GM19395 (cell line): ENCODE measurements around the gene PARP16.

ENCODE experiments used
- ATAC-seq: cut with Tn5 transposase; IDR thresholded peaks from one replicate; pipeline ENCODE4 v1.9.1; 2021; ENCODE audit warnings: mild to moderate bottlenecking, moderate library complexity; ENCODE audit not compliant: unreplicated experiment

PARP16 gene

DNA sequence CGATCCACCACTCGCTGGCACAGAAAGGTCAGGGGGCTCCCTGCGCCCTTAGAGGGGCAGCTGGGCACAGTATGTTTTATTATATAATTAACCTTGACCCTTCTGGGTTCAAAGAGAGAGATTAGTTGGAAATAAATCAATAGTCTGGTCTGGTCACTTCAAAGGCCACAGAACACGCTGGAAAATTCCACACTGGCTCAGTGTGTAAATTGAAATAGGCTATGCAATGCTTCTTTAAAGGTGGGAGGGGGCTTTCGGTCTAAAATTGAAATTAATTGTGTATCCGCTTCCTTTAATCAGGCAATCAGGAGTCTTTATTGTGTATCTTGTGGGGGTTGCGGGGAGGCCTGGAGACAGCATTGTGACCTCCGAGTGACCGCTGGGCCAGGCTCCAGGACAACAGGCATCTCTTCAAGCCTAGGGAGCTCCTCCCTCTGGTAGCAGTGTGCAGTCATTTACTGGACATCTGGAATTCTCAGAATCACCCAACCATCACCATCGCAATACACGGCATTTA, 25.8 kb upstream of the PARP16 start:
- no peak for ATAC-seq

DNA sequence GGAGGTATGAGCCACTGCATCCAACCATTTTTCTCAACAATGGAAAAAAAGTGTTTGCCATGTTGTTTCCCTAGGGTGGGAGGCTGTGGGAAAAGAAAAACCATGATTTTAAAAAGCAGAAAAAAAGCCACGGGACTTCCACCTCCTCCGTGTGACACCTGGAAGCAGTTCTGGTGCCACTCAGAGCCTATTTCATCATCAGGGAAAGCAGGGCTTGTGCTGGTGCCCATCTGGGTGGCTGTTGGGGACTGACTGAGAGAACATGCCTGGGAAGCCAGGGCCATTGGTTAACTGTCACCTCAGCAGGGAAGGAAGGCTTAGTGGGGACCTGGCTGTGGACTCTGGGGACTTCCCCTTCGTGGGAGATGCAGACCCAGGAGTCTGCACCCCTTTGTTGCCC, 25.1 kb upstream of the PARP16 start:
- no peak for ATAC-seq

DNA sequence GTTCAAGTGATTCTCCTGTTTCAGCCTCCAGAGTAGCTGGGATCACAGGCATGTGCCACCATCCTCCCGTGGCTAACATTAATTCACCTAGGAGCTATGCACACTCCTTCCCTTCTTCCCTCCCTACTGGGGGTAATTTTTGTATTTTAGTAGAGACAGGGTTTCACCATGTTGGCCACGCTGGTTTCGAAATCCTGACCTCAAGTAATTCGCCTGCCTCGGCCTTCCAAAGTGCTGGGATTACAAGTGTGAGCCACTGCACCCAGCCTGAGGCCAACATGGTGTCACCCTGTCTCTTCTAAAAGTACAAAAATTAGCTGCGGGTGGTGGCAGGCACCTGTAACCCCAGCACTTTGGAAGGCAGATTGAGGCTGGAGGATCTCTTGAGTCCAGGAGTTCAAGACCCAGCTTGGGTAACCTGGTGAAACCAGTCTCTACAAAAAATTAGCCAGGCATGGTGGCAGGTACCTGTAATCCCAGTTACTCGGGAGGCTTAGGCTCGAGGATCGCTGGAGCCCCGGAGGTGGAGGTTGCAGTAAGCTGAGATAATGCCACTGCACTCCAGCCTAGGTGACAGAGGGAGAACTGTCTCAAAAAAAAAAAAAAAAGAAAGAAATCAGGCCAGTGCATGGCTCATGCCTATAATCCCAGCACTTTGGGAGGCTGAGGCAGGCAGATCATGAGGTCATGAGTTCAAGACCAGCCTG, 23.9 kb upstream of the PARP16 start:
- no peak for ATAC-seq

- no peak for ATAC-seq
Measured at GRCh38 chr15:65309882-65310418, 23.3 kb upstream of the PARP16 start.

GRCh38 chr15:65307978-65308377, 21.3 kb upstream of the PARP16 start:
- ATAC-seq: no peak

- ATAC-seq: no peak
Measured at GRCh38 chr15:65306551-65306950, 19.9 kb upstream of the PARP16 start.

DNA sequence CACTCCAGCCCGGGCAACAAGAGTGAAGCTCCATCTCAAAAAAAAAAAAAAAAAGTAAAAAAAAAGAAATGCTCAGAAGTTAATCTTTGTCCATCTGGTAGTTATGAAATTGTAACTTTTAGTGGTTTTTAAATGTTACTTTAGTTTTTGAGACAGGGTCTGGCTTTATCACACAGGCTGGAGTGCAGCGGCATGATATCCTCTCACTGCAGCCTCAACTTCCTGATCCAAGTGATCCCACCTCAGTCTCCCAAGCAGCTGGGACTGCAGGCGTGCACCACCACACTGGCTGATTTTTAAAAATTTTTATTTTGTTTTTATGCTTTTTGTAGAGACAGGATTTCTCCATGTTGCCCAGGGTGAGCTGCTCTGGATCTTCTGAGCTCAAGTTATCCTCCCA, 19.1 kb upstream of the PARP16 start:
- no peak for ATAC-seq

- ATAC-seq: no peak
Measured at GRCh38 chr15:65305150-65305758, 18.6 kb upstream of the PARP16 start.

- peak; percentile 73 for ATAC-seq
Measured at GRCh38 chr15:65304381-65305149, 17.9 kb upstream of the PARP16 start, which contains the start of gene RNU5B-1. Gene RNU5B-1, plus strand, starts transcription at chr15:65304677.

- peak; percentile 4 for ATAC-seq
Measured at GRCh38 chr15:65303687-65304380, 17.2 kb upstream of the PARP16 start.

- ATAC-seq: no peak
Measured at GRCh38 chr15:65302061-65302460, 15.4 kb upstream of the PARP16 start.

DNA sequence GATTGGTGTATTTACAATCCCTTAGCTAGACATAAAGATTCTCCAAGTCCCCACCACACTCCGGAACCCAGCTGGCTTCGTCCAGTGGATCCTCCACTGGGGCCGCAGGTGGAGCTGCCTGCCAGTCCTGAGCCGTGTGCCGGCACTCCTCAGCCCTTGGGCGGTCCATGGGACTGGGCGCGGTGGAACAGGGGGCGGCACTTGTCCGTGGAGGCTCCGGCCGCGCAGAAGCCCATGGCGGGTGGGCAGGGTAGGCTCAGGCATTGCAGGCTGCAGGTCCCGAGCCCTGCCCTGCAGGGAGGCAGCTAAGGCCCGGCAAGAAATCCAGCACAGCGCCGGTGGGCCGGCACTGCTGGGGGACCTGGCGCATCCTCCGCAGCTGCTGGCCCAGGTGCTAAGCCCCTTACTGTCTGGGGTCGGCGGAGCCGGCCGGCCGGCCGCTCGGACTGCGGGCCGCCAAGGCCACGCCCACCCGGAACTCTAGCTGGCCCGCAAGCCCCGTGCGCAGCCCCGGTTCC, 14.3 kb upstream of the PARP16 start:
- no peak for ATAC-seq

GRCh38 chr15:65298731-65299130, 12.0 kb upstream of the PARP16 start:
- ATAC-seq: no peak

DNA sequence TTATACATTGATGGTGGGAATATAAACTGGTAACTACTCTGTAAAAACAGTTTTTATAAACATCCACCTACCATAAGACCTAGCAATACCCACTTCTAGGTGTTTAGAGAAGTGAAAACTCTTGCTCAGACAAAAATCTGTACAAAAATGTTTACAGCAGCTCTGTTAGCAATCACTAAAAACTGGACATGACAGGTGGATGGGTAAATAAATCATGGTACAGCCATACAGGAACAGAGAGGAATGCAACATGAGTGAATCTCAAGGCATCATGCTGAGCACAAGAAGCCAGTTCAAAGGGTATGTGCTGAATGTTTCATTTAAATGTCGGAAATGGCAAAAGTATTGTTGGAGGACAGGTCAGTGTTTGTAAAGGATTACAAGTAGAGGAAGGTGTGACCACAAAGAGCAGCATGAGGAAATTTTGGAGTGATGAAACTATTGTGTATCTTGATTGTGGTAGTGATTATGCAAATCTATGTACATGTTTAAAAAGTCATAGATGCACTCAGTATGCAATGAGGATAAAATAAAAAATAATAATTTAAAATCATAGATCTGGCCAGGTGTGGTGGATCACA, 6.3 kb upstream of the PARP16 start:
- no peak for ATAC-seq

- ATAC-seq: no peak
Measured at GRCh38 chr15:65290228-65290627, 3.5 kb upstream of the PARP16 start.

- ATAC-seq: no peak
Measured at GRCh38 chr15:65289261-65289854, 2.7 kb upstream of the PARP16 start.

DNA sequence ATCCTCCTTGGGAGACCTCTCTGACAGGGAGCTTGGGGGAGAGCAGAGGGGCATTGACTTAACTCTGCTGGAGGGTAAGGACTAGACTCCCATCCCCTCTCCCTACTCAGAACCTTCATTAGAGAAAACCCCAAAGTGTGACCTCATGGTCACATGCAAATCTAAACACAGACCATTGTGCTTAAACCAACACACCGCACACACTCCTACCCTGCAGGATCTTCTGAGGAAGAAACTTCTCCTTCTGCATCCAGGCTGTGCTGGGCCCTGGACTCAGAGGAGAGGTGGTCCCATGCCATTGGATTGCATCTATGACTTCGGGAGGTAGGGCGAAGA, 805 bp upstream of the PARP16 start:
- no peak for ATAC-seq

GRCh38 chr15:65286069-65286703, 497 bp downstream of the PARP16 start:
- ATAC-seq: peak; percentile 43

DNA sequence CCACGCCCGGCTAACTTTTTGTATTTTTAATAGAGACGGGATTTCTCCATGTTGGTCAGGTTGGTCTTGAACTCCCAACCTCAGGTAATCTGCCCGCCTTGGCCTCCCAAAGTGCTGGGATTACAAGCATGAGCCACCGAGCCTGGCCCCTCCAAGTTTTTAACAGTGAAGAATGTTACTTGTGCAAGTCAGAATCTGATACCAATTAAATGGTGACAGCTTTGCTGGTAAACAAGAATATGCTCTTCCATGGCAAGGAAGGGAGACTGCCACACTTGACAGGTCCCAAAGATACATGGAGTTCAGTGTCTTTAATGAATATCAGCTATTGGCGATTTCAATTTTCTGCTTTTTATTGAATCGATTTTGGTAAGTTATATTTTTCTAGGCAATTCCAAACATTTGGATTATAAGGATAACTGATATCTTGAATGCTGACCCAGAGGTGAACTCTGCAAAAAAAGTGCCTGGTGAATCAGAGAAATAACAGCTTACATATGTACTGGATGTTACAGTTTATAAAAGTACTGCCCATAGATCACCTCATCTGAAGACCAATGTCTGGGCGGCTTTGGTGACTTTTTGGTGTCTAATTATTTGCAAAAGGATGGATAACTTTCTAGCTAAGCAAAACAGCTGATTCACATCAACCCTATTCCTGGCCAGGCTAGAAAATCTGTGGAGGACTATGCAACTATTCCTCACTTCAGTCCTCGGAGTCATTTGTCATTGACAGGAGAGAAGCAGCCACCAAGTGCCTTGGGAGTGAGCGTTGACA, 1.2 kb downstream of the PARP16 start:
- ATAC-seq: no peak
